Kidney epithelial cell (primary cell): ENCODE results near the gene MORN4. TPM values are rescaled to one million over a fixed set of nuclear protein-coding genes. Genes with fewer than 3 reads are reported as not detected.

Experiments used
- DNase-seq: peaks from one replicate; pipeline ENCODE4 v3.0.0-alpha.2; 2010; ENCODE audit warnings: low read depth
- H3K27me3 ChIP-seq: 2 replicates; pipeline ENCODE4 v1.6.0; 2011; ENCODE audit warnings: low read length; ENCODE audit not compliant: control insufficient read depth, insufficient read depth
- H3K36me3 ChIP-seq: 2 replicates; pipeline ENCODE4 v1.5.1; 2011; ENCODE audit warnings: low read length; ENCODE audit not compliant: control insufficient read depth, insufficient read depth
- H3K4me3 ChIP-seq: 2 replicates; pipeline ENCODE4 v1.5.1; 2011; ENCODE audit warnings: low read depth, mild to moderate bottlenecking, control low read depth, low read length
- total RNA-seq: library from RNA; depleted of rRNA; stranded (reverse); fragments of >200 nt; gene quantifications from 2 replicates; pipeline ENCODE4 v1.2.3, GENCODE V29; 2015
- TF ChIP-seq, protein P1 (sequence below): IDR thresholded peaks from 2 replicates; pipeline ENCODE4 v1.5.1; 2011; ENCODE audit warnings: mild to moderate bottlenecking, moderate library complexity, low read length, control low read depth, inconsistent platforms; ENCODE audit not compliant: insufficient read depth, poor library complexity, severe bottlenecking

The MORN4 gene
- 11.2 and 12.4 TPM in 2 replicates for total RNA-seq

DNA sequence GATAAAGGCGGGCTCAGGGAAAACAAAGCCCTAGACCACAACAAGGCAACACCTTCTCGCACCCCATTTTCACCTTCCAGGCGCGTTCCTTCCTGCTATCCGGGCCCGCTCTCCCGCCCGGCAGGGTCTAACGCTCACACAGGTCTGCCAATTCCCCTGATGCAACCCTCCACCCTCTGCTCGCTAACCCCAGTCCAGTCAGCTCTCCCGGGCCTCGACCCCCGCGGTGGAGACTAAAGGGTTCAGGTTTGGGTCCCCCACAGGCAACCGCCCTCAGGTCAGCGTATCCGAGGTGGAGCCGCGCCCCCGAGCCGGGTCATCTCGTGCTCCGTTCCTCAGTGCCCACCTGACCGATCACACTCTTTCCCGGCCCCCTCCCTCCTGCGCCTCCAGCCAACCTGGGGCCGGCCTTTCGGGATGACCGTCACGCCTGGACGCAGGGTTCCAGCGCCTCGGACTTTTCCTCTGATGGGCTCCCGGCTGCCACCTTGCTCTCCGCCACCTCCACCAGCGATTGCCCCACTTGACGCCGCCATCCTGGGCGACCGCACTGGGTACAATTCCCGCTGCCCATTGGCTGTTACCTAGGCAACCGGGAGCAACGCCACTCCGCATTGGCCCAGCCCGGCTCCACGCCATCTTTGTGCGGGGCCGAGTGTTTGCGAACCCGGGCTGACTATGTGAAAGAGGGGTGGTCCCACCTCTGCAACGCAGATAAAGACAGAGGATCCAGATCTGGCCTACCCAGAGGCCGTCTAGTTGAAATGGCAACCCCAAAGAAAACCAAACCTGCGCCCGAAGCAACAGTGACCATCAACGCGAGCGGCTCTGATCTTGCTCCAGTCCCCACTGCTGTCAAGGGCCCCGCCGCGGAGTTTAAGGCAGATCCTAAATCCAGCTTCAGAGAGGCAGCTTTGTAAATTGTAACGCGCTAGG is at the start of gene MORN4:
Gene MORN4 (minus strand): TSS at position 552 of the 936 bp plus-strand sequence. CDS start 13,847 bp downstream, outside the sequence.
- Histone ChIP-seq H3K27me3 (no peaks in the 10 kb centered on the region), H3K36me3 (no peaks in the 10 kb centered on the region), H3K4me3 (peak within 1 kb of the TSS; percentile 73)
- peak; percentile 55 for DNase-seq
- TF ChIP-seq, protein P1, sequence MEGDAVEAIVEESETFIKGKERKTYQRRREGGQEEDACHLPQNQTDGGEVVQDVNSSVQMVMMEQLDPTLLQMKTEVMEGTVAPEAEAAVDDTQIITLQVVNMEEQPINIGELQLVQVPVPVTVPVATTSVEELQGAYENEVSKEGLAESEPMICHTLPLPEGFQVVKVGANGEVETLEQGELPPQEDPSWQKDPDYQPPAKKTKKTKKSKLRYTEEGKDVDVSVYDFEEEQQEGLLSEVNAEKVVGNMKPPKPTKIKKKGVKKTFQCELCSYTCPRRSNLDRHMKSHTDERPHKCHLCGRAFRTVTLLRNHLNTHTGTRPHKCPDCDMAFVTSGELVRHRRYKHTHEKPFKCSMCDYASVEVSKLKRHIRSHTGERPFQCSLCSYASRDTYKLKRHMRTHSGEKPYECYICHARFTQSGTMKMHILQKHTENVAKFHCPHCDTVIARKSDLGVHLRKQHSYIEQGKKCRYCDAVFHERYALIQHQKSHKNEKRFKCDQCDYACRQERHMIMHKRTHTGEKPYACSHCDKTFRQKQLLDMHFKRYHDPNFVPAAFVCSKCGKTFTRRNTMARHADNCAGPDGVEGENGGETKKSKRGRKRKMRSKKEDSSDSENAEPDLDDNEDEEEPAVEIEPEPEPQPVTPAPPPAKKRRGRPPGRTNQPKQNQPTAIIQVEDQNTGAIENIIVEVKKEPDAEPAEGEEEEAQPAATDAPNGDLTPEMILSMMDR, result no peak

DNA sequence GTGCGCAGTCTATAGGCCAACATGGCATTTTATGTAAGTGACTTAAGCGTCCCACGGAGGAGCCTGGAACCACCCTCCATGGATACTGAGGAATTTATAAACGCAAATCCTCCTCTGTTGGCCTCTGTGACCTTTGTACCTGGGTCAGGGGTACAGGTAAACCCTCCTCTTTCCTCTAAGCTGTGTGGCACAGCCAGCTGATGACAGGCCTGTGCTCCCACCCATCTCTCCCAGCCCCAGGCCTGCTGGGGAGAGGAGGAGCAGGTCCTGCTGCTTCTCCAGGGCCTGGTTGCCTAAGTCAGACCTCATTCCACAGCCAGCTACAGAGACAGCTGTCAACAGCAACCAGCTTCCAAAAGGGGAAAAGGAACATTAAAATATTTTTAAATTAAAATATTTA is 48.7 kb upstream of the MORN4 start:
- no peak for DNase-seq
- TF ChIP-seq, protein P1, result no peak
- H3K27me3 ChIP-seq, result no peaks in the 10 kb centered on the region
- peaks cover 1% of the 10 kb centered on the region for H3K36me3 ChIP-seq
- H3K4me3 ChIP-seq, result no peak overlapping the region

DNA sequence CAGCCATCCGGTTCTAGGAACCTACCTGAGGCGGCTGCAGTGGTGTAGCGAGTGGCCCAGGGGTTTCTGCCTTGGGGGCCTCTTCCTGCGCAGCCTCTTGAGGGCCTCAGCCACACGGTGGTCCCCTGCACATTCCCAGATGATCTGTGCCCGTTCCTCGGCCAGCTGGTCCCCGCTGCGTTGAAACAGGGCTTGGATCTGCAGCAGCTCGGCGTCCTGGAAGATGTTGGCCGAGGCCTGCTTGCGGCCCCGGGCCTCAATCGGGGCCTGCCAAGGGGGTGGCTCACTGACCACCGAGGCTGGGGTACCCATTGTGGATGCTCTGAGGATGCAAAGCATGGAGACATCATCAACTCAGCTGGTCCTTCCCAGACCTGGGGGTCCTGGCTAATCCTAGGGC is 46.3 kb upstream of the MORN4 start:
- TF ChIP-seq, protein P1, result no peak
- no peaks in the 10 kb centered on the region for H3K27me3 ChIP-seq
- DNase-seq, result no peak
- peaks cover 3% of the 10 kb centered on the region for H3K36me3 ChIP-seq
- no peak overlapping the region for H3K4me3 ChIP-seq

DNA sequence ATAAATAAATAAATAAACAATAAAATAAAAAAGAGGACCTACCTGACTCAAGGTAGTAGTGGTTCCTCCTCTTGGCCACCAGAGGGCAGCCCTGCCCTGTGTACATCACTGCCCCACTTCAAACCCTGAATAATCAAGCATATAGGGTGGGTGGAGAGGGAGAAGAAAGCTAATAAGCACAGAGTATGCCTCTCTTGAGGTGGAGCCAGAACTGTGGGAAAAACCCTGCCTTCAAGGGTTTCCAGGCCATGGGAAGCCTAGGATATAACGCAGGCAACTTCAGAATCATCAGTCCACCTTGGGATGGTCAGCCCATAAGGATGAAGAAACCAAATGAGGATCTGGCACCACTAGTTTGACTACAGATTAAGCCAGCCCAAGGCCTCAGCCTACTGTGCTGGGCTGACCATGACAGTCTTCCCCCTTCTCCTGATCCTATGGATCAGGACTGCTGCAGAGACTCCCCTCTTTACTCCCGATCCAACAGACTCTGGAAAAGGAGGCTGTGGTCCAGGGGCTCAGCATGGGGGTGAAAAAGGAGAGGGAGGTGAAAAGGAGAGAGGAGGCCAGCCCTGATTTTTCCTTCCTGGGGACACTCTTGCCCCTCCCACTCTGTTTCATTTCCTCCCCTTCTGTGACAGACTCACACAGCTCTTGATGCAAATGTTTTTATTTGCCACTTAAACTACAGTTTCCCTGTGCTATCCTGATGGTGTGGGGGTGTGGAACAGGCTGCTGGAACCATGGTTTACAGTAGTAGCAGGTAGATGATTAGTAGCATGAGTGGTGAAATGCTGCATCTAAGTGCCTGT is 43.7 kb upstream of the MORN4 start:
- DNase-seq, result no peak
- no peak overlapping the region for H3K4me3 ChIP-seq
- H3K36me3 ChIP-seq, result peaks cover 3% of the 10 kb centered on the region
- no peaks in the 10 kb centered on the region for H3K27me3 ChIP-seq
- TF ChIP-seq, protein P1, result peak; percentile 90

DNA sequence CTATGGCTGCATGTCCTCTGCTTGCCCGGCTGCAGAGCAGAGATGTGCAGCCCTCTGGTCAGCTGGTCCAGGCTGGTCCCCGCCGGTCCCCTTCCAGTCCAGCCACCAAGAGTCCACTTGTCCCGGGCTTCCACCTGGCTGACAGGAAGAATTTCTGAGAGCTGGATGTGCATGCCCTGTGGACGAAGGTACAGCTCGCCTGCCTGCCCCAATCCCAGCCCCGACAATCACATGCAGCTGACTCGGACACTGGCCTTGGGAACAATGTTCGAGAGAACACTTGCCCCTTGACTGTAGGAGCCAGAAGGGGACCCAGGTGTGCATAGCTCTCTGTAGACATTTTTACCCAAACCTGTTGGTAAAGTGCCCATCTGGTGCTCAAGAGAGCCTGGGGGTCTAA is 41.9 kb upstream of the MORN4 start:
- TF ChIP-seq, protein P1, result no peak
- Histone ChIP-seq H3K4me3 (no peak overlapping the region), H3K36me3 (peaks cover 3% of the 10 kb centered on the region), H3K27me3 (no peaks in the 10 kb centered on the region)
- DNase-seq, result no peak
